ENCODE data around the gene CRMP1.

Gene CRMP1

GRCh38 chr4:5918331-5918985, 25.6 kb upstream of the CRMP1 start:
- H3K23ac ChIP-seq (ENCODE audit: low read length): no peak overlapping the region
- no peak overlapping the region for H3K4me2 ChIP-seq (ENCODE audit: low read length)
- no peak overlapping the region for H3K56ac ChIP-seq (ENCODE audit: low read length)
- WGBS (ENCODE audit: extremely low coverage, insufficient coverage, low lambda C conversion rate): no CpG with 5 or more reads among the region's 8 CpGs
- H3K18ac ChIP-seq (ENCODE audit: low read length): no peak overlapping the region
- H4K8ac ChIP-seq (ENCODE audit: low read depth, low read length): no peak overlapping the region
- no peak overlapping the region for H3K27ac ChIP-seq (ENCODE audit: low read depth, low read length)
- H2AK5ac ChIP-seq (ENCODE audit: low read length): no peak overlapping the region
- no peaks in the 10 kb centered on the region for H3K27me3 ChIP-seq (ENCODE audit: insufficient read depth, low read length, poor library complexity)
- H2BK15ac ChIP-seq (replicated peaks; ENCODE audit: low read depth): no peak overlapping the region
- H3K4me3 ChIP-seq (ENCODE audit: low read length): no peak overlapping the region
- H4K5ac ChIP-seq (ENCODE audit: low read length): no peak overlapping the region
- H3K79me1 ChIP-seq (ENCODE audit: low read length): no peaks in the 10 kb centered on the region
- no peak for DNase-seq
- H2BK5ac ChIP-seq (ENCODE audit: low read length): no peak overlapping the region
- no peaks in the 10 kb centered on the region for H3K4me1 ChIP-seq (ENCODE audit: control insufficient read depth, low read depth, low read length)
- no peak overlapping the region for H3K4ac ChIP-seq (ENCODE audit: low read depth, low read length)
- H2BK120ac ChIP-seq (ENCODE audit: low read depth, low read length): no peak overlapping the region
- no peaks in the 10 kb centered on the region for H3K79me2 ChIP-seq (ENCODE audit: control insufficient read depth, insufficient read depth, low read length)
- no peak overlapping the region for H3K9ac ChIP-seq (ENCODE audit: low read length)
- no peaks in the 10 kb centered on the region for H3K36me3 ChIP-seq (ENCODE audit: control insufficient read depth, insufficient read depth, low read length)

GRCh38 chr4:5917672-5918071, 24.8 kb upstream of the CRMP1 start:
- no peak overlapping the region for H2BK120ac ChIP-seq (ENCODE audit: low read depth, low read length)
- no CpG with 5 or more reads among the region's 11 CpGs for whole genome bisulfite sequencing (ENCODE audit: extremely low coverage, insufficient coverage, low lambda C conversion rate)
- no peaks in the 10 kb centered on the region for H3K79me2 ChIP-seq (ENCODE audit: control insufficient read depth, insufficient read depth, low read length)
- no peak overlapping the region for H3K4me3 ChIP-seq (ENCODE audit: low read length)
- no peaks in the 10 kb centered on the region for H3K79me1 ChIP-seq (ENCODE audit: low read length)
- no peak overlapping the region for H2BK5ac ChIP-seq (ENCODE audit: low read length)
- no peak overlapping the region for H3K9ac ChIP-seq (ENCODE audit: low read length)
- no peaks in the 10 kb centered on the region for H3K36me3 ChIP-seq (ENCODE audit: control insufficient read depth, insufficient read depth, low read length)
- no peak overlapping the region for H2BK15ac ChIP-seq (replicated peaks; ENCODE audit: low read depth)
- no peak overlapping the region for H3K18ac ChIP-seq (ENCODE audit: low read length)
- no peak overlapping the region for H4K5ac ChIP-seq (ENCODE audit: low read length)
- DNase-seq: no peak
- no peak overlapping the region for H4K8ac ChIP-seq (ENCODE audit: low read depth, low read length)
- no peak overlapping the region for H3K56ac ChIP-seq (ENCODE audit: low read length)
- no peak overlapping the region for H2AK5ac ChIP-seq (ENCODE audit: low read length)
- H3K4me2 ChIP-seq (ENCODE audit: low read length): no peak overlapping the region
- no peak overlapping the region for H3K23ac ChIP-seq (ENCODE audit: low read length)
- H3K4me1 ChIP-seq (ENCODE audit: control insufficient read depth, low read depth, low read length): no peaks in the 10 kb centered on the region
- no peaks in the 10 kb centered on the region for H3K27me3 ChIP-seq (ENCODE audit: insufficient read depth, low read length, poor library complexity)
- no peak overlapping the region for H3K4ac ChIP-seq (ENCODE audit: low read depth, low read length)
- H3K27ac ChIP-seq (ENCODE audit: low read depth, low read length): no peak overlapping the region

GRCh38 chr4:5916229-5916628, 23.3 kb upstream of the CRMP1 start:
- Histone ChIP-seq H2BK15ac (replicated peaks; ENCODE audit: low read depth) (no peak overlapping the region), H3K4me3 (ENCODE audit: low read length) (no peak overlapping the region), H3K27me3 (ENCODE audit: insufficient read depth, low read length, poor library complexity) (no peaks in the 10 kb centered on the region), H3K27ac (ENCODE audit: low read depth, low read length) (no peak overlapping the region), H3K4ac (ENCODE audit: low read depth, low read length) (no peak overlapping the region), H3K79me1 (ENCODE audit: low read length) (no peaks in the 10 kb centered on the region), H3K9ac (ENCODE audit: low read length) (no peak overlapping the region), H3K23ac (ENCODE audit: low read length) (no peak overlapping the region), H3K79me2 (ENCODE audit: control insufficient read depth, insufficient read depth, low read length) (no peaks in the 10 kb centered on the region), H2BK120ac (ENCODE audit: low read depth, low read length) (no peak overlapping the region), H3K56ac (ENCODE audit: low read length) (no peak overlapping the region), H4K8ac (ENCODE audit: low read depth, low read length) (no peak overlapping the region), H2AK5ac (ENCODE audit: low read length) (no peak overlapping the region), H4K5ac (ENCODE audit: low read length) (no peak overlapping the region), H3K4me1 (ENCODE audit: control insufficient read depth, low read depth, low read length) (no peaks in the 10 kb centered on the region), H3K18ac (ENCODE audit: low read length) (no peak overlapping the region), H3K4me2 (ENCODE audit: low read length) (no peak overlapping the region), H3K36me3 (ENCODE audit: control insufficient read depth, insufficient read depth, low read length) (no peaks in the 10 kb centered on the region), H2BK5ac (ENCODE audit: low read length) (no peak overlapping the region)
- WGBS (ENCODE audit: extremely low coverage, insufficient coverage, low lambda C conversion rate): no CpG with 5 or more reads among the region's 3 CpGs
- DNase-seq: no peak

GRCh38 chr4:5913454-5913853, 20.6 kb upstream of the CRMP1 start:
- Histone ChIP-seq H4K8ac (ENCODE audit: low read depth, low read length) (no peak overlapping the region), H2BK5ac (ENCODE audit: low read length) (no peak overlapping the region), H3K9ac (ENCODE audit: low read length) (no peak overlapping the region), H3K23ac (ENCODE audit: low read length) (no peak overlapping the region), H3K4me1 (ENCODE audit: control insufficient read depth, low read depth, low read length) (no peaks in the 10 kb centered on the region), H2AK5ac (ENCODE audit: low read length) (no peak overlapping the region), H3K4ac (ENCODE audit: low read depth, low read length) (no peak overlapping the region), H3K79me1 (ENCODE audit: low read length) (no peaks in the 10 kb centered on the region), H3K79me2 (ENCODE audit: control insufficient read depth, insufficient read depth, low read length) (no peaks in the 10 kb centered on the region), H3K36me3 (ENCODE audit: control insufficient read depth, insufficient read depth, low read length) (no peaks in the 10 kb centered on the region), H3K4me3 (ENCODE audit: low read length) (no peak overlapping the region), H3K27me3 (ENCODE audit: insufficient read depth, low read length, poor library complexity) (no peaks in the 10 kb centered on the region), H3K27ac (ENCODE audit: low read depth, low read length) (no peak overlapping the region), H3K56ac (ENCODE audit: low read length) (no peak overlapping the region), H3K18ac (ENCODE audit: low read length) (no peak overlapping the region), H4K5ac (ENCODE audit: low read length) (no peak overlapping the region), H3K4me2 (ENCODE audit: low read length) (no peak overlapping the region), H2BK15ac (replicated peaks; ENCODE audit: low read depth) (no peak overlapping the region), H2BK120ac (ENCODE audit: low read depth, low read length) (no peak overlapping the region)
- DNase-seq: no peak
- no CpG with 5 or more reads among the region's 7 CpGs for WGBS (ENCODE audit: extremely low coverage, insufficient coverage, low lambda C conversion rate)

- H3K36me3 ChIP-seq (ENCODE audit: control insufficient read depth, insufficient read depth, low read length): no peaks in the 10 kb centered on the region
- no peaks in the 10 kb centered on the region for H3K79me2 ChIP-seq (ENCODE audit: control insufficient read depth, insufficient read depth, low read length)
- H2BK5ac ChIP-seq (ENCODE audit: low read length): no peak overlapping the region
- WGBS (ENCODE audit: extremely low coverage, insufficient coverage, low lambda C conversion rate): no CpG with 5 or more reads among the region's 1 CpG
- no peak overlapping the region for H3K56ac ChIP-seq (ENCODE audit: low read length)
- no peak overlapping the region for H3K4me3 ChIP-seq (ENCODE audit: low read length)
- H4K5ac ChIP-seq (ENCODE audit: low read length): no peak overlapping the region
- no peaks in the 10 kb centered on the region for H3K4me1 ChIP-seq (ENCODE audit: control insufficient read depth, low read depth, low read length)
- no peak overlapping the region for H2BK120ac ChIP-seq (ENCODE audit: low read depth, low read length)
- no peak overlapping the region for H3K23ac ChIP-seq (ENCODE audit: low read length)
- H2BK15ac ChIP-seq (replicated peaks; ENCODE audit: low read depth): no peak overlapping the region
- H3K9ac ChIP-seq (ENCODE audit: low read length): no peak overlapping the region
- no peak overlapping the region for H3K27ac ChIP-seq (ENCODE audit: low read depth, low read length)
- H4K8ac ChIP-seq (ENCODE audit: low read depth, low read length): no peak overlapping the region
- H3K79me1 ChIP-seq (ENCODE audit: low read length): no peaks in the 10 kb centered on the region
- H2AK5ac ChIP-seq (ENCODE audit: low read length): no peak overlapping the region
- H3K18ac ChIP-seq (ENCODE audit: low read length): no peak overlapping the region
- H3K4ac ChIP-seq (ENCODE audit: low read depth, low read length): no peak overlapping the region
- H3K4me2 ChIP-seq (ENCODE audit: low read length): no peak overlapping the region
- H3K27me3 ChIP-seq (ENCODE audit: insufficient read depth, low read length, poor library complexity): no peaks in the 10 kb centered on the region
- no peak for DNase-seq
These were observed 19.7 kb upstream of the CRMP1 start for GRCh38 chr4:5912614-5913019.

GRCh38 chr4:5908876-5909427, 16.1 kb upstream of the CRMP1 start:
- H2BK5ac ChIP-seq (ENCODE audit: low read length): no peak overlapping the region
- no peak overlapping the region for H3K9ac ChIP-seq (ENCODE audit: low read length)
- H3K23ac ChIP-seq (ENCODE audit: low read length): no peak overlapping the region
- DNase-seq: peak; percentile 66
- no peaks in the 10 kb centered on the region for H3K79me2 ChIP-seq (ENCODE audit: control insufficient read depth, insufficient read depth, low read length)
- H2BK15ac ChIP-seq (replicated peaks; ENCODE audit: low read depth): no peak overlapping the region
- H3K79me1 ChIP-seq (ENCODE audit: low read length): no peaks in the 10 kb centered on the region
- H3K4me2 ChIP-seq (ENCODE audit: low read length): no peak overlapping the region
- H3K36me3 ChIP-seq (ENCODE audit: control insufficient read depth, insufficient read depth, low read length): no peaks in the 10 kb centered on the region
- no peak overlapping the region for H3K56ac ChIP-seq (ENCODE audit: low read length)
- no peaks in the 10 kb centered on the region for H3K27me3 ChIP-seq (ENCODE audit: insufficient read depth, low read length, poor library complexity)
- no peak overlapping the region for H3K4ac ChIP-seq (ENCODE audit: low read depth, low read length)
- no peak overlapping the region for H4K8ac ChIP-seq (ENCODE audit: low read depth, low read length)
- no peak overlapping the region for H3K18ac ChIP-seq (ENCODE audit: low read length)
- no peak overlapping the region for H3K27ac ChIP-seq (ENCODE audit: low read depth, low read length)
- no peak overlapping the region for H4K5ac ChIP-seq (ENCODE audit: low read length)
- H3K4me3 ChIP-seq (ENCODE audit: low read length): no peak overlapping the region
- H2AK5ac ChIP-seq (ENCODE audit: low read length): no peak overlapping the region
- peaks cover 2% of the 10 kb centered on the region for H3K4me1 ChIP-seq (ENCODE audit: control insufficient read depth, low read depth, low read length)
- H2BK120ac ChIP-seq (ENCODE audit: low read depth, low read length): no peak overlapping the region
- WGBS (ENCODE audit: extremely low coverage, insufficient coverage, low lambda C conversion rate): no CpG with 5 or more reads among the region's 3 CpGs
